Activated T-cell treated with anti-CD3 and anti-CD28 coated beads, Interleukin-2, amount 50 U/mL, for 72 hours (primary cell): ENCODE results near the gene DNAAF8. TPM values are rescaled to one million over a fixed set of nuclear protein-coding genes. Genes with fewer than 3 reads are reported as not detected.
"Not testable (repeated sequence)": the region's sequence is repeated elsewhere in the genome, so short reads cannot be mapped to it uniquely, and the experiment has no call there.

Experiments used
- ATAC-seq, 2 donors: fragments of 150-1000 bp; cut with Tn5 transposase; replicated peaks in 1 of 2; 2 replicates each; pipeline ENCODE4 v1.10.0; 2021; ENCODE audit warnings: moderate library complexity in 2 of 2, mild to moderate bottlenecking in 1 of 2
- DNase-seq, 2 donors: peaks; one replicate each; pipeline ENCODE4 v3.0.0; 2021 to 2022; ENCODE audit warnings: mixed read lengths in 1 of 2
- H3K27ac Mint-ChIP-seq: one replicate; pipeline ENCODE4 v1.8.0; 2022; ENCODE audit warnings: mild to moderate bottlenecking, moderate library complexity, mixed read lengths
- H3K27me3 Mint-ChIP-seq: one replicate; pipeline ENCODE4 v1.8.0; 2022; ENCODE audit warnings: low read depth, mixed read lengths
- H3K36me3 Mint-ChIP-seq, 2 donors: one replicate each; pipeline ENCODE4 v1.8.0; 2022; ENCODE audit warnings: mixed read lengths in 2 of 2, mild to moderate bottlenecking in 1 of 2; ENCODE audit not compliant: insufficient read depth in 2 of 2
- H3K4me1 Mint-ChIP-seq: one replicate; pipeline ENCODE4 v1.8.0; 2022; ENCODE audit warnings: low read depth, mixed read lengths
- H3K4me3 Mint-ChIP-seq, 2 donors: one replicate each; pipeline ENCODE4 v1.8.0; 2022; ENCODE audit warnings: mild to moderate bottlenecking in 2 of 2, mixed read lengths in 2 of 2, moderate library complexity in 2 of 2
- H3K9me3 Mint-ChIP-seq, 2 donors: one replicate each; pipeline ENCODE4 v1.8.0; 2022; ENCODE audit warnings: mixed read lengths in 2 of 2
- total RNA-seq, 2 donors: library from RNA; stranded (reverse); gene quantifications; one replicate each; pipeline ENCODE4 v1.2.3, GENCODE V29; 2022

The DNAAF8 gene
- total RNA-seq, 2 donors from 2014 or later, result 0.48 TPM; not detected in 1

DNA sequence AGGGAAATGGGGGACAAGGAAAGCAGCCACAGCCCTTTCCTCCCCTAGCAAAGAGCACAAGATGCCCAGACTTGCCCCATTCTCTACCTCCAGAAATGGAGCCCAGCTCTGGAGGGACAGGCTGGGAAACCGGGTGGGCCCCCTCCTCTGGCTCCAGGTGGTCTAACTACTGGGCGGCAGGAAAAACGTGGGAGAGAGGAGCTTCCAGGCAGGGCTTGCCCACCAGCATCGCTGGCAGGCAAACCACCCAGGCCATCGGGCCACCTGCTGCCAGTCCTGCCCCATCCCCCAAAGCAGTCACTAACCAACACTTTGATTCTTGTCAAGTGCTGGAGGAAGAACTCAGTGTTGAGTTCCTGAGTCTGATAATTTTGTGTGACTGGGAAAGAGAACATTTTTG, 15.9 kb upstream of the DNAAF8 start:
- ATAC-seq (no peak), DNase-seq (no peak)
- Mint-ChIP-seq H3K27ac (no peak overlapping the region), H3K4me1 (no peaks in the 10 kb centered on the region), H3K27me3 (no peaks in the 10 kb centered on the region), H3K9me3 (no peaks in the 10 kb centered on the region), H3K36me3 (peaks cover 0 to 1% of the 10 kb centered on the region in 2 donors), H3K4me3 (no peak overlapping the region)

DNA sequence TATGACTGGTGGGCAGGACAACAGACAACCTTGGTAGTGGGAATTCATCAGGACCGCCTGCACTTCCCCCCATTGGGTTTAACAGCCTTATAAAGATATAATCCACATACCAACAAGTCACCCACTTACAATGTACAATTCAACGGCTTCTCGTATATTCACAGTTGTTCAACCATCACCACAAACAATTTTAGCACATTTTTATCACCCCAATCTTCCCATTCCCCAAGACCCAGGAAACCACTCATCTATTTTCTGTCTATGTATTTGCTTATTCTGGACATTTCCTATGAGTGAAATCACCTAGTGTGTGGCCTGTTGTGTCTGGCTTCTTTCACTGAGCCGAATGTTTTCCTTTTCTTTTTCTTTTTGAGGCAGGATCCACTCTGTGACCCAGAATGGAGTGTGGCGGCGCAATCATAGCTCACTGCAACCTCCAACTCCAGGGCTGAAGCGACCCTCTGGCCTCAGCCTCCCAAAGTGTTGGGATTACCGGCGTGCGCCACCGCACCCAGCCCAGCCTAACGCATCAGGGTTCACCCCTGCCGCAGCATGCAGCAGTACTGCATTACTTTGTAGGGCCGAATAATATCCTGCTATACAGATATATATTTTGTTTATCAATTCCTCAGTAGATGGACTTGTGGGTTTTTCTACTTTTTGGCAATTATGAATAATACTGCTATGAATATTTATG, 11.1 kb upstream of the DNAAF8 start:
- Mint-ChIP-seq H3K4me3 (no peak overlapping the region), H3K27me3 (no peaks in the 10 kb centered on the region), H3K9me3 (no peaks in the 10 kb centered on the region), H3K4me1 (no peaks in the 10 kb centered on the region), H3K36me3 (peaks cover 0 to 1% of the 10 kb centered on the region in 2 donors), H3K27ac (no peak overlapping the region)
- no peak for ATAC-seq
- no peak for DNase-seq

DNA sequence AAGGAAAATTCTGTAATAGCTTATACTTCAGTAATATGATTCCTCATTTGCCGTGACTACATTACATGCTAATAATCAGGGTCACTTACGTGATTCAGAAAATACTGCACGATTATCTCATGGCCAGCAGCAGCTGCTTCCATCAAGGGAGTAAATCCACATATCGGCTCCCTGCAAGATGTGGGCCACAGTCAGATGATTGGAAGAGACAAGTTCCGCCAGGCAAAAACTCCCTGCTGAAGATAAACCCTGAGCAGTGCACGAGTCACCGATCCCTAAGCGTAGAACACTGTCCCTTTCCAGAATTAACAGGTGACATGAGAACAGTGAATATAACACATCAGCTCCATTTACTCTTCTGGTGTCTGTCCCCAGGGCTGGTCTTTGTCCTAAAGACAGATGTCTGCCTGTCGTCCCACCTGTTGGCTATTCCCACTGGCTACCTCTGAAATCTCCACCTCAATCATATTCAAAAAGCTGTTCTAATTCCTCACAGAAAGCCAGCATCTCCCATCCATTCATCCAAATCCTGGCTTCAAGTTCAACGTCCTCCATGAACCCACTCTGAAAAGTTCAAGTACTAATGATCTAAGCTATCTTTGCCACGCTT, 9.6 kb upstream of the DNAAF8 start:
- H3K36me3 Mint-ChIP-seq, result peaks cover 0 to 1% of the 10 kb centered on the region in 2 donors
- no peaks in the 10 kb centered on the region for H3K27me3 Mint-ChIP-seq
- DNase-seq (no peak), ATAC-seq (no peak)
- no peak overlapping the region for H3K27ac Mint-ChIP-seq
- no peaks in the 10 kb centered on the region for H3K9me3 Mint-ChIP-seq
- no peaks in the 10 kb centered on the region for H3K4me1 Mint-ChIP-seq
- H3K4me3 Mint-ChIP-seq, result no peak overlapping the region

GRCh38 chr16:4726616-4727015, 7.7 kb upstream of the DNAAF8 start:
- H3K27ac Mint-ChIP-seq, result no peak overlapping the region
- H3K4me3 Mint-ChIP-seq, result no peak overlapping the region
- H3K27me3 Mint-ChIP-seq, result no peaks in the 10 kb centered on the region
- ATAC-seq, result no peak
- peaks cover 0 to 5% of the 10 kb centered on the region in 2 donors for H3K36me3 Mint-ChIP-seq
- DNase-seq, result no peak
- no peaks in the 10 kb centered on the region for H3K9me3 Mint-ChIP-seq
- no peaks in the 10 kb centered on the region for H3K4me1 Mint-ChIP-seq

DNA sequence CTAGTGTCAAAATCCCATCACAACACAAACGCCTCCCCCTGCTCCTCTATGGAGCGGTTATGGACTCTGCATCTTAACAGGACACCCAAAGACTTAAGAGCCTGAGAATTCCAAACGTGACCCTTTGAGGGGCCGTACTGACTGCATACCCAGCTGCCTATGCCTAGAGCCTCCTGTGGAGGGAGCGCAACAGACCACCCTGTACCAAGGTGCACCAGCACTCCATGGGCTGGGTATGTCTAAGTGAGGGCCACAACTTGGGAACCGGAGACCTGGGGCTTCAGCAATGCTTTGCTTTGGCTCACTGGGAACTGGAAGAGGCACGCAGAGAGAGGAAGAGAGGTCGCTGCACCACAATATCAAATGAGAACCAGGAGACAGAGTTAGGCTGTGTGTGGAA, 5.7 kb upstream of the DNAAF8 start:
- no peaks in the 10 kb centered on the region for H3K9me3 Mint-ChIP-seq
- no peak for DNase-seq
- H3K4me3 Mint-ChIP-seq, result no peak overlapping the region
- peaks cover 0 to 3% of the 10 kb centered on the region in 2 donors for H3K36me3 Mint-ChIP-seq
- H3K4me1 Mint-ChIP-seq, result peaks cover 16% of the 10 kb centered on the region
- H3K27ac Mint-ChIP-seq, result no peak overlapping the region
- H3K27me3 Mint-ChIP-seq, result no peaks in the 10 kb centered on the region
- ATAC-seq, result no peak

DNA sequence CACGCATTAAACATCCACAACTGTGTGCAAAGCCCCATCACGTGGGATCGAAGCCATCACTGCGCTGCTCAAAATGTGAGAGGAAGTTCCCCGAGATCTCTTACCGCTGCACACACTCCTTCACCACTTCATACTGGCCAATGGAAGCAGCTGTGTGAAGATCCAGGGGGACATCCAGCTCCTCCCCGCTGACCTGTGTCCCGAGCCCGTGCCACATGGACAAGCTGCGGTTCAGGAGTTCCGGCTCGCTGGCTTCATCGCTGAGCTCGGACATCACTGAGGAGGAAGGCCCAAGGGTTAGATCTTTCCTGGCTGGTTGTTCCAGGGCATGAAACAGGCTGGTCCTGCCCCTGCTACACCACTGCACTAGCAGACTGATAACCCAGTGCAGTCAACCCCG, 4.5 kb upstream of the DNAAF8 start:
- Mint-ChIP-seq H3K9me3 (no peaks in the 10 kb centered on the region), H3K4me3 (no peak overlapping the region), H3K36me3 (peaks cover 0 to 3% of the 10 kb centered on the region in 2 donors), H3K27me3 (no peaks in the 10 kb centered on the region), H3K27ac (no peak overlapping the region), H3K4me1 (peaks cover 17% of the 10 kb centered on the region)
- DNase-seq, result no peak
- no peak for ATAC-seq

- Mint-ChIP-seq H3K4me3 (peak overlapping the region; percentile 87 to 97), H3K27ac (peak overlapping the region; percentile 58), H3K36me3 (peaks cover 0 to 3% of the 10 kb centered on the region in 2 donors), H3K4me1 (peaks cover 25% of the 10 kb centered on the region), H3K27me3 (no peaks in the 10 kb centered on the region), H3K9me3 (no peaks in the 10 kb centered on the region)
- no peak for DNase-seq
- no peak for ATAC-seq
These were observed 1.1 kb upstream of the DNAAF8 start for GRCh38 chr16:4733211-4733742.

DNA sequence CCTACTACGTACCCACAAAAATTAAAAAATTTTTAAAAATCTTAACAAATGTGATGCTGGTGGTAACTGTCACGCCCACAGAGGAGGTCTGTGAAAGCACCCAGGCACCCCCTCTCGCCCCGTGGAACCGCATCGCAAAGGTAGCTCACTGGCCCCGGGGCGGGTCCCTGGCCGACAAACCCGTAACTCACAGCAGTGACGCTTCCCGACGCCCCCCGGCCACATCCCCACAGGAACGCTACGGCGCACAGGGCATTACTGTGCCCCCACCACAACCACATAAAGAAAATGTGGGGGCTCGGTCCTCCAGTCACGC, 632 bp upstream of the DNAAF8 start:
- H3K27me3 Mint-ChIP-seq, result no peaks in the 10 kb centered on the region
- ATAC-seq (peak in 1 of 2 donors; percentile 12), DNase-seq (peak in 1 of 2 donors; percentile 31)
- H3K4me3 Mint-ChIP-seq, result peak overlapping the region; percentile 87 to 97
- H3K36me3 Mint-ChIP-seq, result peaks cover 0 to 3% of the 10 kb centered on the region in 2 donors
- H3K4me1 Mint-ChIP-seq, result peaks cover 25% of the 10 kb centered on the region
- H3K9me3 Mint-ChIP-seq, result no peaks in the 10 kb centered on the region
- peak overlapping the region; percentile 58 for H3K27ac Mint-ChIP-seq

DNA sequence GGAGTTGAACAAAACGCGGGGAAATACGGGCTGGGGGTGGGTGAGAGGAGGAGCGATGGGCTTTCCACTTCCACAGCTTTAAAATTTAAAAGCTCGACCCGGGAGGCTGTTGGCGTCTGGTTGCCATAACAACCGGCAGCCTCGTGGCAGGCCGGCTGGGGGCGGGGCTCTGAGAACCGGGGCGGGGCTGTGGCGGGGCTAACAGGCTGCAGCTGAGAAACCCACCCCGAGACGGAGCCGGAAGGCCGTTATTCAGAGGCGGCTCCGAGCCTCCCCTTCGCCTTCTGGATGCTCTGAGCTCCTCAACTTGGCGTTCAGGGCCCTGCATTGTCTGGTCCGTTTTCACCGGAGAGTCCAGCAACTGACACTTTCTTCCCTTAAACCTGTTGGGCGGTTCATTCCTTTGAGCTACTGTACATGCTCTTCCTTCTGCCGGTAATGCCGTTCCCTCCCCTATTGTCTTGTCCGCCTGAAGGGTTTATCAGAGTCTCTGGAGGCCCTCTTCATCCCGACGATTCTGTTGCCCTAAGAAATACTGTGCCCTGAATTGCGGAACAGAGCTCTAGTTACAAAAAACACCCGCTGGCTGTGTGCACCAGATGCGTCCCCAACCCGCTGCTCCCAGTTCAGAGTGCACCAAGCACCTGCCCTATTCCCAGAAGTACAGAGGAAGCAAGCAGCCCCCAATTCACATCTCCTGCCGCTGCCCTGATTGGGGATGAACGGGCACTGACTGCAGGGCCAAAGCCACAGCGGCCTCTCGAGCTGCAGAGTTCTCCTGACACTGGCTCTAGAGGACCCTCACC, 596 bp downstream of the DNAAF8 start:
- H3K9me3 Mint-ChIP-seq, result no peaks in the 10 kb centered on the region
- DNase-seq, result peak; percentile 95 to 96
- peak; percentile 81 to 83 for ATAC-seq
- peak overlapping the region; percentile 23 for H3K27ac Mint-ChIP-seq
- peaks cover 0 to 3% of the 10 kb centered on the region in 2 donors for H3K36me3 Mint-ChIP-seq
- H3K4me1 Mint-ChIP-seq, result peaks cover 25% of the 10 kb centered on the region
- H3K27me3 Mint-ChIP-seq, result no peaks in the 10 kb centered on the region
- H3K4me3 Mint-ChIP-seq, result peak overlapping the region; percentile 87 to 97

GRCh38 chr16:4736546-4736945, 2.2 kb downstream of the DNAAF8 start:
- ATAC-seq (no peak), DNase-seq (no peak)
- Mint-ChIP-seq H3K4me3 (no peak overlapping the region), H3K27ac (no peak overlapping the region), H3K36me3 (no peaks in the 10 kb centered on the region), H3K9me3 (no peaks in the 10 kb centered on the region), H3K27me3 (no peaks in the 10 kb centered on the region), H3K4me1 (peaks cover 25% of the 10 kb centered on the region)

- Mint-ChIP-seq H3K27me3 (no peaks in the 10 kb centered on the region), H3K9me3 (no peaks in the 10 kb centered on the region), H3K27ac (no peak overlapping the region), H3K4me3 (no peak overlapping the region), H3K4me1 (peaks cover 20% of the 10 kb centered on the region), H3K36me3 (no peaks in the 10 kb centered on the region)
- DNase-seq, result no peak
- no peak for ATAC-seq
These were observed 3.2 kb downstream of the DNAAF8 start for GRCh38 chr16:4737545-4737944.

- not testable (repeated sequence) for H3K27ac Mint-ChIP-seq, H3K9me3 Mint-ChIP-seq, H3K36me3 Mint-ChIP-seq, ATAC-seq, H3K27me3 Mint-ChIP-seq, DNase-seq, H3K4me3 Mint-ChIP-seq
- H3K4me1 Mint-ChIP-seq, result peaks cover 16% of the 10 kb centered on the region
These were observed 4.0 kb downstream of the DNAAF8 start for GRCh38 chr16:4738370-4738769.

DNA sequence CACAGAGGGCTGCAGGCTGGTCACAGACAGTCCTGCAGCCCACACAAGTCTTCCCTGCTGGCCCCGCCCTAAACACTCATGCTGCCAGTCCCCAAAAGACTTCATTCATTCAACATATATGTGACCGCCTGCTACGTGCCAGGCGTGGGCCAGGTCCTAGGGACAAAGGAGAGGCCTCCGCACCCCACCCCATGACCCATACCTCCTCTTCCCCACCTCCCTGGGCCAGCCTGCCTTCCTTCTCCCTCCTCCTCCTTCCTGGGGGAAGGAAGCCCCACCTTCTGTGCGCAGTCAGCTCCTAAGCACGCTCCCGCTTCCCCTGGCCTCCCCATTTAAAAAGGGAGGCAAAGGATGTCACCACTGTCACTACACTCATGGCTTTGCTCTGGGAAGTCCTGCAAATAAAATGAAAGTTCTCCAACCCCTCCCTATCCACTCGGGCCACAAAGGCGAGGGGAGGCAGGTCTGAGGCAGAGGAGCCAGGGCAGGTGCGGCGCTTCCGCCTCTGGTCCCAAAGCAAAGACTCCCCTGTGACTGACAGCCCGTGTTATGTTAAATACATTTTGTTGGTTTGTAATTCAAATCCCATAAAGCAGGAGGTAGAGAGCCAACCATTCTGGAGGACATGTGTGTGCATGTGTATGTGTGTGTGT, 9.0 kb downstream of the DNAAF8 start:
- peak in 1 of 2 donors; percentile 26 for ATAC-seq
- Mint-ChIP-seq H3K9me3 (no peaks in the 10 kb centered on the region), H3K27me3 (no peaks in the 10 kb centered on the region), H3K4me3 (peak overlapping the region; percentile 61 to 71), H3K36me3 (peaks cover 0 to 1% of the 10 kb centered on the region in 2 donors), H3K27ac (peak overlapping the region; percentile 23), H3K4me1 (peaks cover 20% of the 10 kb centered on the region)
- no peak for DNase-seq
